Skeletal muscle tissue (tissue), 4 donors: ENCODE measurements around the gene CUBN. TPM values are rescaled to one million over a fixed set of nuclear protein-coding genes. Genes with fewer than 3 reads are reported as not detected.

Experiments used
- H3K27ac ChIP-seq: one replicate; pipeline ENCODE4 v1.7.0; 2013; ENCODE audit warnings: mild to moderate bottlenecking, low read depth, low read length, inconsistent platforms
- H3K27me3 ChIP-seq, 3 donors: one replicate each; pipeline ENCODE4 v1.7.0; 2013; ENCODE audit warnings: low read length in 3 of 3; ENCODE audit not compliant: control insufficient read depth in 3 of 3, insufficient read depth in 3 of 3
- H3K36me3 ChIP-seq, 3 donors: one replicate each; pipeline ENCODE4 v1.7.0; 2013; ENCODE audit warnings: low read length in 3 of 3; ENCODE audit not compliant: control insufficient read depth in 3 of 3, insufficient read depth in 3 of 3
- H3K4me1 ChIP-seq, 3 donors: one replicate each; pipeline ENCODE4 v1.7.0; 2013; ENCODE audit warnings: low read length in 3 of 3, mild to moderate bottlenecking in 3 of 3; ENCODE audit not compliant: control insufficient read depth in 3 of 3, insufficient read depth in 3 of 3
- H3K4me3 ChIP-seq, 3 donors: one replicate each; pipeline ENCODE4 v1.7.0; 2013; ENCODE audit warnings: low read length in 3 of 3
- H3K9ac ChIP-seq, 3 donors: one replicate each; pipeline ENCODE4 v1.7.0; 2013; ENCODE audit warnings: low read length in 3 of 3, mild to moderate bottlenecking in 3 of 3, moderate library complexity in 2 of 3, low read depth in 1 of 3
- H3K9me3 ChIP-seq, 3 donors: one replicate each; pipeline ENCODE4 v1.7.0; 2013; ENCODE audit warnings: low read length in 3 of 3; ENCODE audit not compliant: control insufficient read depth in 3 of 3
- total RNA-seq: library from RNA; depleted of rRNA; stranded (reverse); fragments of >200 nt; gene quantifications from one replicate; pipeline ENCODE4 v1.2.3, GENCODE V29; 2014
- donor health status: Osteomylitis.

The CUBN gene
- total RNA-seq, 1 donor from 2014 or later: 4.2 TPM

DNA sequence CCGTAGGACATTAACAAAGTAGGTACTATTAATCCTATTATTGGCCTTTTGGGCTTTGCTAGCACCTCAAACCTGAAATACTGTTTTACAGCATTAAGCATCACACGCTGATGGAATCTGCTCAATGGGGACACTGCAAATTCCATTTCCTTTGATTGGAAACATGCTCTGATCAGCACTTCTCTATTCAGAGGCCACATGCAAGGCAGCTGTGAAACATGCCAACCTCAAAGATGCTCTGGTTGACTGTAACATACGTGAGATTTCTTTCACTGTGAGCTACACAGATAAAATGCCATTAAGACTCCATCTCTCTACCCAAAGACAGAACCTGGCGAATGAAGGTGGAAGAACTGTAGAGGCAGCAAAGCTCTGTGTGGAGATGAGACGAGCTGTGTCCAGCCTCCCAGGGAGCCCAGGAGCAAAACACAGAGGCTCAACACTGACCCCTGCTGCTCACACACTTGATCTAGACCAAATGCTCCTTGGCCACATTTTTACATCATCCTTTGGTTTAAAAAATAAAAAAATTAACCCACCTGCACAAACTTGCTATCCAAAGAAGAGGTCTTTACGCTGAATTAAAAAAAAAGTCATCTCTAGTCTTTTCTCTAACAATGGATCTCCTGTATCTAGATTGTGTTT, 320.4 kb downstream of the CUBN start:
- no peak overlapping the region for H3K4me3 ChIP-seq
- H3K27me3 ChIP-seq: no peaks in the 10 kb centered on the region
- H3K27ac ChIP-seq: no peak overlapping the region
- no peaks in the 10 kb centered on the region for H3K9me3 ChIP-seq
- no peak overlapping the region for H3K9ac ChIP-seq
- peaks cover 0 to 8% (median 3%) of the 10 kb centered on the region in 3 donors for H3K4me1 ChIP-seq
- H3K36me3 ChIP-seq: peaks cover 0 to 2% (median 0%) of the 10 kb centered on the region in 3 donors

DNA sequence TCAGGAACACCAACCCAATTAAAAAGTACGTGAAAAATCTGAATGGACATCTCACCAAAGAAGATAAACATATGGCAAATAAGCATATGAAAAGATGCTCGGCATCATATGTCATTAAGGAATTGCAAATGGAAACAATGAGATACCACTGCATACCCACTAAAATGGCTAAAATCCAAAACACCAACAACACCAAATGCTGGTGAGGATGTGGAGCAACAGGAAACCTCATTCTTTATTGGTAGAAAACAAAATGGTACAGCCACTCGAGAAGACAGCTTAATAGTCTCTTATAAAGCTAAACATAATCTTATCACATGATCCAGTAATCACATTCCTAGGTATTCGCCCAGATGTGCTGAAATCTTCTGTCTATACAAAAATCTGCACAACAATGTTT, 325.5 kb downstream of the CUBN start:
- H3K9ac ChIP-seq: no peak overlapping the region
- H3K36me3 ChIP-seq: peaks cover 0 to 2% (median 0%) of the 10 kb centered on the region in 3 donors
- no peak overlapping the region for H3K4me3 ChIP-seq
- H3K9me3 ChIP-seq: no peaks in the 10 kb centered on the region
- peaks cover 13 to 16% (median 14%) of the 10 kb centered on the region in 3 donors for H3K4me1 ChIP-seq
- H3K27ac ChIP-seq: peak overlapping the region; percentile 1
- no peaks in the 10 kb centered on the region for H3K27me3 ChIP-seq

DNA sequence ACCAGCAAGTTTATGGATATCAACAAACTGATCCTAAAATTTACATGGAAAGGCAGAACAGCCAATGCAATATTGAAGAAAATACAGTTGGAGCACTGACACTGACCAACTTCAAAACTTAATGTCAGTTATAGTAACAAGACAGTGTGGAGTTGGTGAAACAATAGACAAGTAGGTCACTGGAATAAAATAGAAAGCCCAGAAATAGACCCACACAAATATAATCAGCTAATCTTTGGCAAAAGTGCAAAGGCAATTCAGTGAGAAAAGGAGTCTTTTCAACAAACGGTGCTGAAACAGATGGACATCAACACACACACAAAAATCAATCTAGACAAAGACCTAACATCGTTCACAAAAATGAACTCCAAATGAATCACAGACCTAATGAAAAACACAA, 326.1 kb downstream of the CUBN start:
- peak overlapping the region; percentile 1 for H3K27ac ChIP-seq

DNA sequence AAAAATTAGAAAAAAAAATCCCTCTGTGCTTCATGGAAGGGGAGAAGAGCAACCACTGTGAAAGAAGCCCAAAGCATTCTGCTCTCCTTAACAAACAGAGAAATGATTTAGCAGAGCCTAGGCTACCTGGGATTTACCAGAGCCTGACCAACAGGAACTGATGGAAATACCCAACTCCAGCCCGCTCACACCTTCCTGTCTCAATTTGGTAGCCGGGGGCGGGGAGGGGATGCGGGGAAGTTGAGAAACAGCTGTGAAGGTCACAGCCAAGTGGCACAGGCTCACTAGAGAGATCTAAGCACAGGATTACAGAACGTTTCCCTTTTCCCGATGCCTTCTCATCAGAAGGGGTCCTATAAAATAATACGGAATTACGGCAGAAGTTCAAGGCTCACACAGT, 330.0 kb downstream of the CUBN start:
- Histone ChIP-seq H3K4me1 (peaks cover 14 to 17% (median 16%) of the 10 kb centered on the region in 3 donors), H3K9ac (peak overlapping the region in 2 of 3 donors; percentile 4 to 25), H3K4me3 (peak overlapping the region in 1 of 3 donors; percentile 28), H3K9me3 (no peaks in the 10 kb centered on the region), H3K27ac (peak overlapping the region; percentile 36), H3K36me3 (no peaks in the 10 kb centered on the region), H3K27me3 (no peaks in the 10 kb centered on the region)

More for the DNA sequence above, 326.1 kb downstream of the CUBN start:
- no peaks in the 10 kb centered on the region for H3K9me3 ChIP-seq
- H3K27me3 ChIP-seq: no peaks in the 10 kb centered on the region
- peaks cover 14 to 17% (median 16%) of the 10 kb centered on the region in 3 donors for H3K4me1 ChIP-seq
- peaks cover 0 to 2% (median 0%) of the 10 kb centered on the region in 3 donors for H3K36me3 ChIP-seq
- no peak overlapping the region for H3K9ac ChIP-seq
- peak overlapping the region in 1 of 3 donors; percentile 2 for H3K4me3 ChIP-seq

DNA sequence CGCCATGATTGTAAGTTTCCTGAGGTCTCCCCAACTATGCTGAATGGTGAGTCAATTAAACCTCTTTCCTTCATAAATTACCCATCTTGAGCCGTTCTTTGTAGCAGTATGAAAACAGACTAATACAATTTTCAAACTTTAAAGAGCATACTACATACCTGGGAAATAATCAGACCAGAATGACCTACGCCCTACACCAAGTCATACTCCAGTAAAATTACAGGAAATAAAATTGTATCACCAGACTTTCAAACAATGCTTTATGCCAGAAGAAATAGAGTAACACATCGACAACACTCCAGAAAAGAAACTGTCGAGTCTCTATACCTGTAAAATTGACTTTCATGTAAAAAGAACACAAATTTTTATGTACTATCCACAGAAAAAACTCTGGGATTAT, 331.0 kb downstream of the CUBN start:
- Histone ChIP-seq H3K27ac (peak overlapping the region; percentile 36), H3K9me3 (no peaks in the 10 kb centered on the region), H3K27me3 (no peaks in the 10 kb centered on the region), H3K9ac (no peak overlapping the region), H3K4me1 (peaks cover 14 to 17% (median 16%) of the 10 kb centered on the region in 3 donors), H3K4me3 (no peak overlapping the region), H3K36me3 (no peaks in the 10 kb centered on the region)

DNA sequence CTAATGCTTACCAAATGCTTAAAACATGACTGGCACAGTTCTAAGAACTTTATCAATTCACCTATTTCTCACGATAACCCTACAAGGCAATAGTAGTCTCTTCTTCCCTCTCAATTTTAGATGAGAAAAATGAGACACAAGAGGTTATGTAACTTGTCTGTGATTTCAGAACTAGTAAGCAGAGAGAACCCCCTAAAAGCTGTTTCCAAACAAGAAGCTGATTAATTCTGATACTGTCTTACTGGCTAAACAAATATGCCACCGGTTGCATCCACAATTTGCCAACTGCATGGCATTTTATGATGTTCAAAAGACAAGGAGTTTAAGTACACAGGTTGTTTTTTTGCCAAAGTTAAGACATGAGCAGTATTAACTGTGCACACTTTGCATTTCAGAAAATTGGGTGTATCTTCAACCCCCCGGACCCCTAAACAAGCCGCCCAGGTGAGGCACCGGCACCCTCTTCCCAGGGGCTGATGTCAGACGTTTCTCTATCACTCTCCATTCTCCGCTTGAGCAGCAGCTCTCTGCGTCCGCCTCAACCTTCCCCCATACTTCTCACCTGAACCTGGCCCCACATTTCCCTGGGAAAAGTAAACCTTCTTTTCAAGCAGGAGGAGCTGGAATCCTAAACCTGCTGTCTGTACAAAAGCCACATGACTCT, 334.1 kb downstream of the CUBN start:
- H3K27ac ChIP-seq: no peak overlapping the region
- H3K9me3 ChIP-seq: no peaks in the 10 kb centered on the region
- H3K36me3 ChIP-seq: no peaks in the 10 kb centered on the region
- peaks cover 10 to 16% (median 15%) of the 10 kb centered on the region in 3 donors for H3K4me1 ChIP-seq
- H3K4me3 ChIP-seq: no peak overlapping the region
- no peak overlapping the region for H3K9ac ChIP-seq
- no peaks in the 10 kb centered on the region for H3K27me3 ChIP-seq

DNA sequence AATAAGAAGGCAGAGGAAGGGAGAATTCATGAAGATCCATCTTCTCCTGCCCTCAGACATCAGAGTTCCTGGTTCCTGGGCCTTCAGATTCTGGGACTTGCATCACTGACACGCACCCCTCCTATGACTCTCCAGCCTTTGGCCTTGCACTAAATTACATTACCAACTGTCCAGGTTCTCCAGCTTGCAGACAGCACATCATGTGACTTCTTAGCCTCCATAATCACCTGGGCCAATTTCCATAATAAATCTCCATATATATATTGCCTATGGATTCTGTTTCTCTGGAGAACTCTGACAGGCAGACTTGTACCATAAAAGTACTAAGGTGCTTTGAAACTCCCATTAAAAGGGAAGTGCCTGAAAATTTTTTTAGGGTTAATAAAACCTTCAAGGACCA, 335.6 kb downstream of the CUBN start:
- Histone ChIP-seq H3K27me3 (no peaks in the 10 kb centered on the region), H3K9ac (no peak overlapping the region), H3K9me3 (no peaks in the 10 kb centered on the region), H3K4me3 (no peak overlapping the region), H3K27ac (no peak overlapping the region), H3K36me3 (no peaks in the 10 kb centered on the region), H3K4me1 (peaks cover 0 to 5% (median 4%) of the 10 kb centered on the region in 3 donors)

DNA sequence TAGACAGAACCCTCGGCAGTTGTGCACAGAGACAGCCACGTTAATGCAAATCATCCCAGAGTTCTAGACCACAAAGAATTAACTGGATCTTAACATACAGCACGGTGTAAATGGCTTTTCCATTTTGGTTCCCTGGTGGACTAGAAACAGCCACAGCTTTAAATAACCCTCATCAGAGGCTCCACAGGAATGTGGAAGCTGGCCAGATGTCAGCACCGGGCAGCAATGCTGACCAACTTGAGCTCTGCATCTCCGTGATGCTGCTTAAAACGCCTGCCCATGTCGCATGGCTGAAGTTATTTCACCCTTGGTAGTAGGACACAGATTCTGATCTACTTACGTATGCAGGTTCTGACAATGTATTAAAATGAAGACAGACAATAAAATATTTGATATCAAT, 336.9 kb downstream of the CUBN start:
- Histone ChIP-seq H3K4me3 (peak overlapping the region in 2 of 3 donors; percentile 11 to 31), H3K4me1 (peaks cover 0 to 3% (median 3%) of the 10 kb centered on the region in 3 donors), H3K36me3 (no peaks in the 10 kb centered on the region), H3K27me3 (no peaks in the 10 kb centered on the region), H3K9ac (no peak overlapping the region), H3K27ac (peak overlapping the region; percentile 52), H3K9me3 (no peaks in the 10 kb centered on the region)

DNA sequence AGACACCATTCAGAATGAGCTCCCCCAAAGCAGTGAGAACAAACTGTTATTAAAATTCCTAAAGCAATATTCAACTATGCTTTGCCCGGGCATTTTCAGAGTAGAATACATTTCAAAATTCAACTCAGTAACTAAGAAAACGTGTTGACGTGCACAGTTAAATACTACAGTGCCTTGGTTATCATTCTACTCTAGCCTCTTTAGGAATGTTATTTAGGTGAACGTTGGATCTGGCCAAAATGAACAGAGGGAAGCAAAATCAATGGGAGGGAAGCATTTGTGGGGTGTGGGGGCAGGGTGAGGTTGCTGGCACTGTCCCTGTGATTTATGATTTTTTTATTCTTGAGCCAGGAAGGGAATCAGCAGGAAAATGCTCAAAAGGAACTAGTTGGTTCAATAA, 339.8 kb downstream of the CUBN start:
- no peak overlapping the region for H3K9ac ChIP-seq
- H3K4me1 ChIP-seq: peaks cover 0 to 3% (median 3%) of the 10 kb centered on the region in 3 donors
- H3K36me3 ChIP-seq: no peaks in the 10 kb centered on the region
- no peaks in the 10 kb centered on the region for H3K9me3 ChIP-seq
- no peaks in the 10 kb centered on the region for H3K27me3 ChIP-seq
- no peak overlapping the region for H3K27ac ChIP-seq
- H3K4me3 ChIP-seq: no peak overlapping the region

DNA sequence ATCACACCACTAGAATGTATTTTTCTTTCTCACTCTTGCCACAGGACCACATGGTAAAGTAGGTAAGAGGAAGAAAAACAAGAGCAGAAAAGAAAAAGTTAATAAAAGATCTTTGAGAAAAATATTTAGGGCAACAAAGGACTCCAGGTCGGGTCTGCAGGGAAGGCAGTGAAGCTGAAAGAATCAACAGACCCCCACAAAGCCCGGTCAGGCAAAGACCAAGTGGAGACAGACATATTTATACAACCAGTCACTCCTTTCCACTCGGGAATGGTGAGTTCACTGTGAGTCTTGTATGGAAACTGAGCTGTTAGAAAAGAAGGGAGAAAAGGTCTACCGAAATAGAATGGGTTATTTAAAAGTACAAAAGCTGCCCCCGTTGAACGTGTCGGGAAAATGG, 340.4 kb downstream of the CUBN start:
- Histone ChIP-seq H3K9me3 (no peaks in the 10 kb centered on the region), H3K4me3 (no peak overlapping the region), H3K36me3 (no peaks in the 10 kb centered on the region), H3K27ac (no peak overlapping the region), H3K9ac (no peak overlapping the region), H3K27me3 (no peaks in the 10 kb centered on the region), H3K4me1 (peaks cover 0 to 3% (median 3%) of the 10 kb centered on the region in 3 donors)
